Activated CD4-positive, alpha-beta T cell treated with anti-CD3 and anti-CD28 coated beads for 36 hours (primary cell): ENCODE measurements around the gene TTC17. TPM values are rescaled to one million over a fixed set of nuclear protein-coding genes. Genes with fewer than 3 reads are reported as not detected.

Source experiments
- ATAC-seq: fragments of 200-7000 bp; cut with Tn5 transposase; one replicate; pipeline ENCODE4 v1.10.0; 2021; ENCODE audit warnings: mild to moderate bottlenecking, moderate library complexity
- CTCF ChIA-PET: fragments of 350-600 bp; sonication (Branson Sonifier 250); formaldehyde crosslinking; loops from one replicate; lab custom pipeline; 2021; ENCODE audit warnings: antibody characterized with exemption; lab: Charles Lee
- POLR2A ChIA-PET: fragments of 350-600 bp; sonication (Branson Sonifier 250); formaldehyde crosslinking; loops from one replicate; lab custom pipeline; 2021; ENCODE audit warnings: antibody characterized with exemption, inconsistent platforms; lab: Charles Lee
- DNase-seq: peaks from one replicate; pipeline ENCODE4 v3.0.0-alpha.2; 2020
- H3K27ac Mint-ChIP-seq: one replicate; pipeline ENCODE4 v1.8.0; 2021; ENCODE audit warnings: mixed read lengths
- H3K27me3 Mint-ChIP-seq: one replicate; pipeline ENCODE4 v1.8.0; 2021; ENCODE audit warnings: mixed read lengths
- H3K36me3 Mint-ChIP-seq: one replicate; pipeline ENCODE4 v1.8.0; 2021; ENCODE audit warnings: low read depth, mixed read lengths
- H3K4me1 Mint-ChIP-seq: one replicate; pipeline ENCODE4 v1.8.0; 2021; ENCODE audit warnings: mixed read lengths
- H3K4me3 Mint-ChIP-seq: one replicate; pipeline ENCODE4 v1.8.0; 2021; ENCODE audit warnings: mild to moderate bottlenecking, moderate library complexity, mixed read lengths
- H3K9me3 Mint-ChIP-seq: one replicate; pipeline ENCODE4 v1.8.0; 2021; ENCODE audit warnings: low read depth, mixed read lengths
- intact Hi-C, 2 experiments: fragments of 100-400 bp; cut with DNase I in 1 of 2; cut with micrococcal nuclease in 1 of 2; formaldehyde crosslinking; loops; one replicate each; pipeline versions ENCODE4 v1.14.2 to v1.15.1; 2022 to 2024; cut with DNase I, micrococcal nuclease
- total RNA-seq, 2 experiments: library from RNA; stranded (reverse); gene quantifications; one replicate each; pipeline ENCODE4 v1.2.3, GENCODE V29; 2021

TTC17 gene
- total RNA-seq, 2 experiments from 2014 or later, result 50.0 to 57.9 TPM

DNA sequence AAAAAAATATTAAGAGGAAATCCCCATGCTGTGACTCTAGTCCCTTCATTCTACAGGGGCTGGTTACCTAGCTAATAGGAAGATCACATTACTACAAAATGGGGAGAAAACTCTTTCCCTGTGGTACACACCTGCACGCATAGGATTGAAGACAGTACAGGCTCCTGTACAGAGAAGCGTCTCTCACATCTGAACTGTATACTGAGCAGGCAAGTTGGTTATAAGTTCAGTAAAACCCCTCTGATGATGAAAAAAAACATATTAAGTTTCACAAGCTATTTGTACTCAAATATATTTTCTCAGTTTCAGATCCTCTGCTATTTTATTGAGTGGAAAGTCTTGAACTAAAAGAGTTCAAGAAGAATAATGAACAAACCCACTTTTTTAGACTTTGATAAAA, 164.9 kb downstream of the TTC17 start:
- POLR2A ChIA-PET, result no interaction called here

DNA sequence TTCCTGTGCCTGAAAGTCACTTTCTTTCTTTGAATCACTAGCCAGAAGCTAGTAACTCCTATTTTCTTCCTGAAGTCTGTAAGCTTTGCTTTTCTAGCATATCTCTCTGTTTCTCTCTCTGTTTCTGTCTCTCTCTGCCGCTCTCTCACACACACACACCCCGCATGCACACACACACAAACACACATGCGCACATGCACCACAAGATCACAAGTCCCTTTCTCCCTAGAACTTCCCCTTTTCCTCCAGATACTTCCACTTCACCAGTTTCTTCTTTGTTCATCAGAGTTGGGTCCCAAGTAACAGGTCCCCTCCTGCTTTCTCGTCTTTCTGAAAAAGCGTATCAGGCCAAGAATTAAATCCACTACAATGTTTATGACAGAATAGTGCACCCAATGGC, 173.3 kb downstream of the TTC17 start:
- no peak for DNase-seq
- Mint-ChIP-seq H3K36me3 (no peaks in the 10 kb centered on the region), H3K4me1 (no peaks in the 10 kb centered on the region), H3K27me3 (peaks cover 14% of the 10 kb centered on the region), H3K9me3 (no peaks in the 10 kb centered on the region), H3K27ac (no peak overlapping the region), H3K4me3 (no peak overlapping the region)
- ChIA-PET POLR2A (no interaction called here), CTCF (no interaction called here)
- no peak for ATAC-seq
- intact Hi-C loops, result no loop called here

More for the DNA sequence above, 164.9 kb downstream of the TTC17 start:
- no peak for ATAC-seq
- Mint-ChIP-seq H3K4me3 (no peak overlapping the region), H3K27me3 (peaks cover 6% of the 10 kb centered on the region), H3K4me1 (no peaks in the 10 kb centered on the region), H3K9me3 (peaks cover 10% of the 10 kb centered on the region), H3K36me3 (no peaks in the 10 kb centered on the region), H3K27ac (no peak overlapping the region)
- DNase-seq, result no peak
- CTCF ChIA-PET, result no interaction called here
- intact Hi-C loops, result no loop called here

DNA sequence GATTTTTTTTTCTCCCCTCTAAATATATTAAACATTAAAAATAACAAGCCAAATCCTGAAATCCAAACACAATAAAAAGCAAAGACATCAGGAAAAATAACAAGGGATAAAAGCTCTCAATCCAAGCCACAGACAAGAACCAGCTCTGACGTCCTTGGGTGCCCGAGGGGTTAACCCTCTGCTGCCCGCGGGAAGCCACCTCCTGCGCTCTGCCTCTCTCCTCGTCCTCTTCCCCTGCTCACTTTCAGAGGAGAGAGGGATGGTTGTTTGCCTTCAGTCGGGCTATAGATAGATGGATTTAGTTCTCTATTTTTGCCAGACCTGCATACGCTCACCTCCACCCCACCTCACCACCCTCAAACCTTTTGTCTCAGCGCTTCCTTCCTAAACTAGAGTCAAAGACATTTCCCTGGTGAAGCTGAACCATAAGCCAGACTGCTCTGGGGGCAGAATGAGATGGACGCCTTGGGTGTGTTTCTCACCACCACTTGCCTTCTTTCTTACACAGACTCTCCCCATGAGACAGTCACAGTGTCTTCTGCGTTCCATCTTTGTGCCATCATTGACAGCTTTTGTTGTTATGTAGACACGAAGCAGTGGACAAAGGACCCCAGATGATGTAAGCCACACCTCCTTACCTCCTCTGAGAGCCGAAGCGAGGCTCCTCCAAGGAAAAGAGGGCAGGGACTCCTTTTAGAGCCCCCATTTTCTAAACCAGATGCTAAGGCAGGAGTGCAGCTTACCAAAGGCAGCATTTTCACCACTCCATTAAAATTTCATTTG, 179.3 kb downstream of the TTC17 start:
- intact Hi-C loops, result no loop called here
- ATAC-seq, result no peak
- POLR2A ChIA-PET, result no interaction called here
- CTCF ChIA-PET, result no interaction called here
- H3K36me3 Mint-ChIP-seq, result no peaks in the 10 kb centered on the region
- peaks cover 25% of the 10 kb centered on the region for H3K27me3 Mint-ChIP-seq
- no peaks in the 10 kb centered on the region for H3K4me1 Mint-ChIP-seq
- H3K27ac Mint-ChIP-seq, result no peak overlapping the region
- peaks cover 2% of the 10 kb centered on the region for H3K9me3 Mint-ChIP-seq
- DNase-seq, result no peak
- no peak overlapping the region for H3K4me3 Mint-ChIP-seq

DNA sequence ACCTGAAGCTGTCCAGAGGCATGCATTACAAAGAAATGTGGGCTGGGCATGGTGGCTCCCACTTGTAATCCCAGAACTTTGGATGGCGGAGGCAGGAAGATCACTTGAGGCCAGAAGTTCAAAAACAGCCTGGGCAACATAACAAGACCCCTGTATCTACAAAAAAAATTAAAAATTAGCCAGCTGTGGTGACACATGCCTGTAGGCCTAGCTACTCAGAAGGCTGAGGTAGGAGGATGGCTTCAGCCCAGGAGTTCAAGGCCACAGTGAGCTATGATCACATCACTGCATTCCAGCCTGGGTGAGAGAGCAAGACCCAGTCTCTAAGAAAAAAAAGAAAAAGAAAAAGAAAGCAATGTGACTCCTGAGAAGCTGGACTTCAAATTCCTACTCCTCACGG, 183.3 kb downstream of the TTC17 start:
- Mint-ChIP-seq H3K4me3 (no peak overlapping the region), H3K9me3 (peaks cover 2% of the 10 kb centered on the region), H3K4me1 (peaks cover under 1% of the 10 kb centered on the region), H3K27me3 (peaks cover 32% of the 10 kb centered on the region), H3K36me3 (no peaks in the 10 kb centered on the region), H3K27ac (no peak overlapping the region)
- intact Hi-C loops, result no loop called here
- ChIA-PET CTCF (no interaction called here), POLR2A (no interaction called here)
- no peak for ATAC-seq
- DNase-seq, result no peak

DNA sequence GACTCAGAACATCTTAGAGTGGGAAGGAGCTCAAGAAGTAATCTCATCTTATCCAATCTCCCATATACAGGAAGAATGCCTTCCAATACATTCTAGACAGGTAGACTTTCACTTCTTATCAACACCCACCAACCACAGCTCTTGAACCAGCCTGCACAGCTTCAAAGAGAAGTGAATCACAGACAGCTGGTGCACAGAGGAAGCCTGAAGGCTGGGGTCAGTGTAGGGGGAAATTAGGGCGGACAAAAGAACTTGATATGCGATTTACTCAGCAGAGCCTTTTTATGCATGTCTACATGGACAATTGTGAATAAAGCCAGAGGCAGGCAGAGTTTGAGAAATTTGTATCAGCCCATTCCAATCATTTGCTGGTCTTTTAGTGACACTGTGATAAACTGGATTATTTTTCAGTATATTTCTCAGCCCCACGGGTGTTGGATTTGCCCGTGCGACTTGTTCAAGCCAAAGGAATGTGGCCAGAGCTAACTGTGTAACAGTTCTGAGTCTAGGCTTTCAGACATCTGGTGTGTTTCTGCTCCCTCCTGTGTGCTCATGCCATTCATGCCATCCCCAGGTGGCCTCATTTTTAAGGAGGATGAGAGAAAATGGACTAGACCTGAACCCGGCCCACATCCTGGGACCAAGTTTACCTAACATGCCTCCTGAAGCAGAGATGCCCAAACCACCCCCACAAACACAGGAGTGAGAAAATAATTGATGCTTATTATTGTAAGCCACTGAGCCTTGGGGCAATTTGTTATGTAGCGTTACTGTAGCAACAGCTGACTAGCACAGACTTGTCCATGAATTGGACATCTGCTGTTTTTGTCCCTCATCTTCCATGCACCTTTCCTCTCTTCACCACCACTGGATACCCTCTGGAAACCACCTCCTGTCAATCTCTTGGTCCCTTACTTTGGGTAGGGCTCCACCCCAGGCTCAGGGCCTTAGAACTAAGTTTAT, 184.3 kb downstream of the TTC17 start:
- peaks cover 2% of the 10 kb centered on the region for H3K4me1 Mint-ChIP-seq
- no peaks in the 10 kb centered on the region for H3K36me3 Mint-ChIP-seq
- no peak overlapping the region for H3K27ac Mint-ChIP-seq
- CTCF ChIA-PET, result no interaction called here
- ATAC-seq (no peak), DNase-seq (no peak)
- no peak overlapping the region for H3K4me3 Mint-ChIP-seq
- intact Hi-C loops, result no loop called here
- H3K9me3 Mint-ChIP-seq, result peaks cover 2% of the 10 kb centered on the region
- POLR2A ChIA-PET, result no interaction called here
- peaks cover 28% of the 10 kb centered on the region for H3K27me3 Mint-ChIP-seq

Other genes starting within 250 kb of the TTC17 start
- gene API5, start 46.9 kb upstream of the TTC17 start, total RNA-seq, result 100 to 1,000 TPM; 133 to 163 TPM